Lower leg skin (tissue), 3 donors: ENCODE data around the gene SERINC2.

Experiments
- CTCF ChIP-seq, 3 donors: fragments of 450-650 bp; IDR thresholded peaks; one replicate each; pipeline ENCODE4 v1.5.1; 2016; ENCODE audit warnings: antibody characterized with exemption in 3 of 3, mild to moderate bottlenecking in 3 of 3, moderate library complexity in 2 of 3
- POLR2A ChIP-seq, 2 donors: fragments of 450-650 bp; IDR thresholded peaks; one replicate each; pipeline ENCODE4 v1.6.1; 2016 to 2017; ENCODE audit warnings: antibody characterized with exemption in 2 of 2, mild to moderate bottlenecking in 1 of 2, moderate library complexity in 1 of 2

GRCh38 chr1:31453384-31454079 lies 40.5 kb downstream of the SERINC2 start:
- no peak for TF ChIP-seq CTCF (IDR thresholded peaks at IDR 0.05)
- TF ChIP-seq POLR2A (IDR thresholded peaks at IDR 0.05) = no peak
